Measurements from ENCODE around the gene SHISA5.

- TF ChIP-seq CTCF (IDR thresholded peaks at IDR 0.05; ENCODE audit: control extremely low read depth in 1 of 3, insufficient read depth in 1 of 3, low read depth in 1 of 3, low read length in 3 of 3) (peak in 2 of 3 experiments; percentile 90 to 95; a peak in 3 of 4 replicates), GABPA (IDR thresholded peaks at IDR 0.05; ENCODE audit: borderline replicate concordance, insufficient read depth, low read length) (peak; percentile 26; the same call in 1 of the 2 replicates), KDM5A (IDR thresholded peaks at IDR 0.05; ENCODE audit: low read length) (no peak), POLR2AphosphoS5 (IDR thresholded peaks at IDR 0.05; ENCODE audit: low read depth, low read length) (no peak), BRCA1 (IDR thresholded peaks at IDR 0.05; ENCODE audit: low read depth, low read length) (no peak), SAP30 (IDR thresholded peaks at IDR 0.05; ENCODE audit: insufficient read depth, insufficient replicate concordance, low read length) (no peak)
Observed at GRCh38 chr3:48507256-48508061, 3.5 kb upstream of the SHISA5 start.

Data from H1 (cell line).